ENCODE measurements around the gene CELSR1. TPM values are rescaled to one million over a fixed set of nuclear protein-coding genes. Genes with fewer than 3 reads are reported as not detected.
"Not testable (repeated sequence)": the region's sequence is repeated elsewhere in the genome, so short reads cannot be mapped to it uniquely, and the experiment has no call there.

The CELSR1 gene
- total RNA-seq, 2 experiments from 2014 or later: 0.04 to 0.14 TPM

- Mint-ChIP-seq H3K9me3 (no peaks in the 10 kb centered on the region), H3K36me3 (peaks cover 18% of the 10 kb centered on the region), H3K4me1 (no peaks in the 10 kb centered on the region), H3K4me3 (no peak overlapping the region), H3K27me3 (no peaks in the 10 kb centered on the region), H3K27ac (no peak overlapping the region)
- no peak for DNase-seq
Measured at GRCh38 chr22:46328797-46329196, 208.6 kb downstream of the CELSR1 start.

- DNase-seq: no peak
- Mint-ChIP-seq H3K27ac (no peak overlapping the region), H3K27me3 (no peaks in the 10 kb centered on the region), H3K4me1 (no peaks in the 10 kb centered on the region), H3K4me3 (no peak overlapping the region), H3K36me3 (peaks cover 15% of the 10 kb centered on the region), H3K9me3 (no peaks in the 10 kb centered on the region)
Measured at GRCh38 chr22:46327691-46328465, 209.5 kb downstream of the CELSR1 start.

GRCh38 chr22:46326066-46326680 is 211.2 kb downstream of the CELSR1 start:
- Mint-ChIP-seq H3K4me3 (no peak overlapping the region), H3K4me1 (no peaks in the 10 kb centered on the region), H3K36me3 (peaks cover 15% of the 10 kb centered on the region), H3K27ac (no peak overlapping the region), H3K9me3 (no peaks in the 10 kb centered on the region), H3K27me3 (no peaks in the 10 kb centered on the region)
- no peak for DNase-seq

GRCh38 chr22:46323162-46323561 is 214.3 kb downstream of the CELSR1 start:
- DNase-seq: no peak

GRCh38 chr22:46322711-46323110 is 214.7 kb downstream of the CELSR1 start:
- Mint-ChIP-seq H3K27ac (no peak overlapping the region), H3K4me1 (no peaks in the 10 kb centered on the region), H3K9me3 (no peaks in the 10 kb centered on the region), H3K27me3 (no peaks in the 10 kb centered on the region), H3K36me3 (peaks cover 28% of the 10 kb centered on the region), H3K4me3 (no peak overlapping the region)
- DNase-seq: no peak

More at GRCh38 chr22:46323162-46323561, 214.3 kb downstream of the CELSR1 start:
- no peak overlapping the region for H3K27ac Mint-ChIP-seq
- no peak overlapping the region for H3K4me3 Mint-ChIP-seq
- H3K27me3 Mint-ChIP-seq: no peaks in the 10 kb centered on the region
- no peaks in the 10 kb centered on the region for H3K9me3 Mint-ChIP-seq
- H3K36me3 Mint-ChIP-seq: peaks cover 24% of the 10 kb centered on the region
- H3K4me1 Mint-ChIP-seq: no peaks in the 10 kb centered on the region

- DNase-seq: no peak
- H3K27me3 Mint-ChIP-seq: no peaks in the 10 kb centered on the region
- H3K4me1 Mint-ChIP-seq: no peaks in the 10 kb centered on the region
- no peak overlapping the region for H3K27ac Mint-ChIP-seq
- no peaks in the 10 kb centered on the region for H3K9me3 Mint-ChIP-seq
- H3K4me3 Mint-ChIP-seq: no peak overlapping the region
- peaks cover 31% of the 10 kb centered on the region for H3K36me3 Mint-ChIP-seq
Measured at GRCh38 chr22:46320716-46321386, 216.6 kb downstream of the CELSR1 start.

- no peak for DNase-seq
- Mint-ChIP-seq H3K27ac (no peak overlapping the region), H3K4me3 (no peak overlapping the region), H3K4me1 (no peaks in the 10 kb centered on the region), H3K27me3 (no peaks in the 10 kb centered on the region), H3K9me3 (no peaks in the 10 kb centered on the region), H3K36me3 (peaks cover 27% of the 10 kb centered on the region)
Measured at GRCh38 chr22:46320166-46320710, 217.2 kb downstream of the CELSR1 start.

GRCh38 chr22:46319319-46319718 is 218.1 kb downstream of the CELSR1 start:
- Mint-ChIP-seq H3K27me3 (no peaks in the 10 kb centered on the region), H3K4me3 (no peak overlapping the region), H3K36me3 (peaks cover 26% of the 10 kb centered on the region), H3K9me3 (no peaks in the 10 kb centered on the region), H3K4me1 (no peaks in the 10 kb centered on the region), H3K27ac (no peak overlapping the region)
- DNase-seq: no peak

- H3K27ac Mint-ChIP-seq: no peak overlapping the region
- no peak overlapping the region for H3K4me3 Mint-ChIP-seq
- no peaks in the 10 kb centered on the region for H3K4me1 Mint-ChIP-seq
- no peaks in the 10 kb centered on the region for H3K27me3 Mint-ChIP-seq
- no peak for DNase-seq
- no peaks in the 10 kb centered on the region for H3K9me3 Mint-ChIP-seq
- H3K36me3 Mint-ChIP-seq: peaks cover 23% of the 10 kb centered on the region
Measured at GRCh38 chr22:46318576-46318975, 218.8 kb downstream of the CELSR1 start.

GRCh38 chr22:46317646-46318045 is 219.8 kb downstream of the CELSR1 start:
- no peaks in the 10 kb centered on the region for H3K27me3 Mint-ChIP-seq
- no peak for DNase-seq
- H3K4me1 Mint-ChIP-seq: no peaks in the 10 kb centered on the region
- H3K27ac Mint-ChIP-seq: no peak overlapping the region
- H3K4me3 Mint-ChIP-seq: no peak overlapping the region
- peaks cover 23% of the 10 kb centered on the region for H3K36me3 Mint-ChIP-seq
- no peaks in the 10 kb centered on the region for H3K9me3 Mint-ChIP-seq

- H3K27ac Mint-ChIP-seq: no peak overlapping the region
- no peaks in the 10 kb centered on the region for H3K4me1 Mint-ChIP-seq
- no peak overlapping the region for H3K4me3 Mint-ChIP-seq
- H3K36me3 Mint-ChIP-seq: peaks cover 23% of the 10 kb centered on the region
- H3K27me3 Mint-ChIP-seq: no peaks in the 10 kb centered on the region
- no peak for DNase-seq
- H3K9me3 Mint-ChIP-seq: no peaks in the 10 kb centered on the region
Measured at GRCh38 chr22:46315976-46316375, 221.4 kb downstream of the CELSR1 start.

GRCh38 chr22:46312848-46313247 is 224.6 kb downstream of the CELSR1 start:
- not testable (repeated sequence) for H3K9me3 Mint-ChIP-seq, H3K27ac Mint-ChIP-seq, H3K27me3 Mint-ChIP-seq, H3K4me1 Mint-ChIP-seq, H3K4me3 Mint-ChIP-seq, DNase-seq
- H3K36me3 Mint-ChIP-seq: peaks cover 24% of the 10 kb centered on the region

GRCh38 chr22:46312056-46312455 is 225.4 kb downstream of the CELSR1 start:
- Mint-ChIP-seq H3K4me3 (no peak overlapping the region), H3K36me3 (peaks cover 18% of the 10 kb centered on the region), H3K4me1 (no peaks in the 10 kb centered on the region), H3K27me3 (no peaks in the 10 kb centered on the region), H3K27ac (no peak overlapping the region), H3K9me3 (no peaks in the 10 kb centered on the region)
- DNase-seq: no peak

Data from activated naive CD8-positive, alpha-beta T cell treated with anti-CD3 and anti-CD28 coated beads for 36 hours (primary cell).